CD4-positive, alpha-beta T cell treated with Interleukin-4 for 4 hours (primary cell): ENCODE results near the gene IFITM10.

Experiments
- DNase-seq: peaks from one replicate; pipeline ENCODE4 v3.0.0-alpha.2; 2020

The IFITM10 gene

GRCh38 chr11:1762537-1763302, 12.3 kb upstream of the IFITM10 start:
- DNase-seq: no peak

GRCh38 chr11:1761857-1762536, 11.6 kb upstream of the IFITM10 start:
- DNase-seq: no peak

- DNase-seq: no peak
Measured at GRCh38 chr11:1761110-1761856, 10.9 kb upstream of the IFITM10 start.

- DNase-seq: no peak
Measured at GRCh38 chr11:1760351-1761109, 10.1 kb upstream of the IFITM10 start.

GRCh38 chr11:1759851-1760220, 9.4 kb upstream of the IFITM10 start:
- DNase-seq: no peak

GRCh38 chr11:1759151-1759850, 8.9 kb upstream of the IFITM10 start:
- no peak for DNase-seq

- DNase-seq: no peak
Measured at GRCh38 chr11:1758611-1759150, 8.3 kb upstream of the IFITM10 start.

- peak; percentile 37 for DNase-seq
Measured at GRCh38 chr11:1757861-1758610, 7.6 kb upstream of the IFITM10 start.

GRCh38 chr11:1756791-1757771, 6.7 kb upstream of the IFITM10 start:
- no peak for DNase-seq

GRCh38 chr11:1755692-1756561, 5.5 kb upstream of the IFITM10 start:
- no peak for DNase-seq

- no peak for DNase-seq
Measured at GRCh38 chr11:1755344-1755691, 4.9 kb upstream of the IFITM10 start.

GRCh38 chr11:1754376-1755150, 4.2 kb upstream of the IFITM10 start:
- DNase-seq: no peak

GRCh38 chr11:1753929-1754305, 3.5 kb upstream of the IFITM10 start:
- DNase-seq: no peak

GRCh38 chr11:1753229-1753928, 3.0 kb upstream of the IFITM10 start:
- no peak for DNase-seq

GRCh38 chr11:1752907-1753228, 2.5 kb upstream of the IFITM10 start:
- DNase-seq: no peak

- no peak for DNase-seq
Measured at GRCh38 chr11:1751999-1752906, 1.9 kb upstream of the IFITM10 start.

GRCh38 chr11:1751531-1751921, 1.1 kb upstream of the IFITM10 start:
- no peak for DNase-seq
